Measurements from ENCODE around the gene KLHL35. TPM values are rescaled to one million over a fixed set of nuclear protein-coding genes. Genes with fewer than 3 reads are reported as not detected.

The KLHL35 gene
- total RNA-seq, 6 donors from 2014 or later = 3.5 to 7.3 (median 4.3) TPM

- no peak for TF ChIP-seq POLR2A (IDR thresholded peaks at IDR 0.05)
- peak; percentile 13 to 14 for TF ChIP-seq POLR2AphosphoS5 (IDR thresholded peaks at IDR 0.05)
- peak in 1 of 4 donors; percentile 12 for TF ChIP-seq EP300 (IDR thresholded peaks at IDR 0.05)
- ATAC-seq (ENCODE audit: low FRiP score in 2 of 2) = peak; percentile 23 to 35
- Histone ChIP-seq H3K36me3 (no peaks in the 10 kb centered on the region), H3K4me1 (peaks cover 32 to 37% (median 35%) of the 10 kb centered on the region in 4 donors), H3K27ac (peak overlapping the region; percentile 70 to 74 (median 72)), H3K4me3 (peak overlapping the region in 1 of 4 donors; percentile 25), H3K27me3 (no peaks in the 10 kb centered on the region), H3K9me3 (no peaks in the 10 kb centered on the region)
- WGBS, 2 donors = 64 to 91% methylated on average over 4 to 8 of the region's 9 CpGs
- DNase-seq = peak in 1 of 2 donors; percentile 54
Observed at GRCh38 chr11:75475767-75476650, 43.0 kb upstream of the KLHL35 start.

DNA sequence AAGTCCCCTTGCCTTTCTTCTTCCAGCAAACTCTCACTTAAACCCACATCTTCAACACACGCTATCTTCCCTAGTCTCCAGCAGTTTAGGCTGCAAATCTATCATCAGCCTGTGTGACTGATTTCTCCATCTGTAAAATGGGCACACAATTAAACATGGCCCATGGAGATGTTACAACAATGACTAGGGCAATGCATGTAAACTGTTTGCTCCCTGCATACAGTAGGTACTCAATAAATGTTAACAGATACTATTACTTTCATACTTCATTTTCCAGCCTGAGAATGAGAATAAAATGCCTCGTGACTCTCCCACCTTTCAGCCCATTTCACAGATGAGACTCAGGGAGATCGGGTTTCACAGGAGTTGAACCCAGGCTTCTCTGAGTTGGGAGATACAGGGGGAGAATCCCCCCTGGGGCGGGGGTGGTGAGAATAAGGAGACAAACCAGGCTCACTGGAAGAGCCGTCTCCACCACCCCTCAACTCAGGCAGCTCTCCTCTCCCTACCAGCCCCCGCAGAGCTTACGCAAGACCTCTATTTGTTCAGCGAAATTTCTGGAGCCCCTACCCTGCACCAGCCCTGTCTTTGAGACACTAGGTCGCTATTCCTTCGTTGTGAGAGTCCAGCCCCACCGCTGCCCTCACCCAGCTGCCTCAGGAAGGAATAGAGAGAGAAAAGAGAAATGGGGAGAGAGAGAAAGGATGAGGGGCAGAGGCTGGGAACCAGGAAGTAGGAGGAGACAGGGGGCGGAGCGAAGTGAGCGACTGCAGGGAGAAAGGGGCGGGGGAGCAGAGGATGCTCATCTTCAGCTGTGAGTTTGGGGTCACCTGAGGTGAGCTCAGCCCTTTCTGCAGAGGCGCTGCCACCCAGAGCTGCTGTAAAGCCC is 42.1 kb upstream of the KLHL35 start:
- H3K4me1 ChIP-seq = peaks cover 32 to 37% (median 35%) of the 10 kb centered on the region in 4 donors
- WGBS, 2 donors = 40% methylated on average over 14 to 16 of the region's 16 CpGs
- ATAC-seq (ENCODE audit: low FRiP score in 2 of 2) = peak in 1 of 2 donors; percentile 43
- no peaks in the 10 kb centered on the region for H3K27me3 ChIP-seq
- TF ChIP-seq EP300 (IDR thresholded peaks at IDR 0.05) (no peak), POLR2AphosphoS5 (IDR thresholded peaks at IDR 0.05) (no peak), POLR2A (IDR thresholded peaks at IDR 0.05) (no peak)
- TF ChIP-seq, protein P1, sequence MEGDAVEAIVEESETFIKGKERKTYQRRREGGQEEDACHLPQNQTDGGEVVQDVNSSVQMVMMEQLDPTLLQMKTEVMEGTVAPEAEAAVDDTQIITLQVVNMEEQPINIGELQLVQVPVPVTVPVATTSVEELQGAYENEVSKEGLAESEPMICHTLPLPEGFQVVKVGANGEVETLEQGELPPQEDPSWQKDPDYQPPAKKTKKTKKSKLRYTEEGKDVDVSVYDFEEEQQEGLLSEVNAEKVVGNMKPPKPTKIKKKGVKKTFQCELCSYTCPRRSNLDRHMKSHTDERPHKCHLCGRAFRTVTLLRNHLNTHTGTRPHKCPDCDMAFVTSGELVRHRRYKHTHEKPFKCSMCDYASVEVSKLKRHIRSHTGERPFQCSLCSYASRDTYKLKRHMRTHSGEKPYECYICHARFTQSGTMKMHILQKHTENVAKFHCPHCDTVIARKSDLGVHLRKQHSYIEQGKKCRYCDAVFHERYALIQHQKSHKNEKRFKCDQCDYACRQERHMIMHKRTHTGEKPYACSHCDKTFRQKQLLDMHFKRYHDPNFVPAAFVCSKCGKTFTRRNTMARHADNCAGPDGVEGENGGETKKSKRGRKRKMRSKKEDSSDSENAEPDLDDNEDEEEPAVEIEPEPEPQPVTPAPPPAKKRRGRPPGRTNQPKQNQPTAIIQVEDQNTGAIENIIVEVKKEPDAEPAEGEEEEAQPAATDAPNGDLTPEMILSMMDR (IDR thresholded peaks at IDR 0.05) = no peak
- H3K9me3 ChIP-seq = no peaks in the 10 kb centered on the region
- H3K27ac ChIP-seq = peak overlapping the region; percentile 70 to 74 (median 72)
- H3K4me3 ChIP-seq = peak overlapping the region in 1 of 4 donors; percentile 25
- peak in 1 of 2 donors; percentile 47 for DNase-seq
- H3K36me3 ChIP-seq = no peaks in the 10 kb centered on the region

GRCh38 chr11:75474240-75474639 is 41.2 kb upstream of the KLHL35 start:
- WGBS, 2 donors = 41 to 70% methylated on average over 1 of the region's 1 CpG
- ATAC-seq (ENCODE audit: low FRiP score in 2 of 2) (no peak), DNase-seq (no peak)
- TF ChIP-seq POLR2A (IDR thresholded peaks at IDR 0.05) (no peak), EP300 (IDR thresholded peaks at IDR 0.05) (no peak), POLR2AphosphoS5 (IDR thresholded peaks at IDR 0.05) (no peak)
- TF ChIP-seq, protein P1 (IDR thresholded peaks at IDR 0.05) = no peak
- H3K9me3 ChIP-seq = no peaks in the 10 kb centered on the region
- peak overlapping the region; percentile 70 to 74 (median 72) for H3K27ac ChIP-seq
- no peaks in the 10 kb centered on the region for H3K36me3 ChIP-seq
- H3K27me3 ChIP-seq = no peaks in the 10 kb centered on the region
- H3K4me1 ChIP-seq = peaks cover 34 to 39% (median 36%) of the 10 kb centered on the region in 4 donors
- H3K4me3 ChIP-seq = no peak overlapping the region

DNA sequence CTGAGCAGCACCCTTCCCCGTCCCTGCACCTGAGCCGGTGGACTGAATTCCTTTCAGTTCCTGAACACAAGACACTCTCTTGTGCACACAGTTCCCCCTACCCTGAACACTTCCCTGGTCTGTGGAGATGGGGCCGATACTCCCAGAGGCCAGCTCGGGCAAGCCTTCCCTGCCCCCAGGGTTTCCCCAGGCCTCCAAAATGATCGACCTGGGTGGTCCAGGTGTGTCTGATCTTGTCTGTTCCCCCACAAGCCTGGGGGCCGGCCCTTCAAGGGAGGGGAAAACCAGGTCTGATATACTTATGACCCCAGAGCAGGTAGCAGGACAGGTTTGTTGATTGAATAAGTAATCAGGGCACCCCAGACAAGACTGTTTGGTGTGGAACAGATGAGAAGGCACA is 40.7 kb upstream of the KLHL35 start:
- no peak for ATAC-seq (ENCODE audit: low FRiP score in 2 of 2)
- peaks cover 39 to 44% (median 41%) of the 10 kb centered on the region in 4 donors for H3K4me1 ChIP-seq
- H3K36me3 ChIP-seq = no peaks in the 10 kb centered on the region
- peak overlapping the region in 3 of 4 donors; percentile 1 to 74 (median 72) for H3K27ac ChIP-seq
- H3K9me3 ChIP-seq = no peaks in the 10 kb centered on the region
- no peaks in the 10 kb centered on the region for H3K27me3 ChIP-seq
- TF ChIP-seq POLR2AphosphoS5 (IDR thresholded peaks at IDR 0.05) (no peak), POLR2A (IDR thresholded peaks at IDR 0.05) (no peak), EP300 (IDR thresholded peaks at IDR 0.05) (no peak)
- TF ChIP-seq, protein P1 (IDR thresholded peaks at IDR 0.05) = no peak
- H3K4me3 ChIP-seq = no peak overlapping the region
- 83 to 89% methylated on average over 4 to 5 of the region's 6 CpGs for WGBS, 2 donors
- no peak for DNase-seq
